AG09319 (cell line): ENCODE measurements around the gene ANKRD52.
"Not testable (repeated sequence)": the region's sequence is repeated elsewhere in the genome, so short reads cannot be mapped to it uniquely, and the experiment has no call there.

Source experiments
- DNase-seq: peaks from one replicate; pipeline ENCODE4 v3.0.0-alpha.2; 2010; ENCODE audit warnings: low read depth; ENCODE audit errors: extremely low read depth
- TF ChIP-seq, protein P1 (sequence below): IDR thresholded peaks from 2 replicates; pipeline ENCODE4 v1.5.1; 2011; ENCODE audit warnings: low read depth, mild to moderate bottlenecking, inconsistent platforms, low read length, moderate library complexity

ANKRD52 gene

DNA sequence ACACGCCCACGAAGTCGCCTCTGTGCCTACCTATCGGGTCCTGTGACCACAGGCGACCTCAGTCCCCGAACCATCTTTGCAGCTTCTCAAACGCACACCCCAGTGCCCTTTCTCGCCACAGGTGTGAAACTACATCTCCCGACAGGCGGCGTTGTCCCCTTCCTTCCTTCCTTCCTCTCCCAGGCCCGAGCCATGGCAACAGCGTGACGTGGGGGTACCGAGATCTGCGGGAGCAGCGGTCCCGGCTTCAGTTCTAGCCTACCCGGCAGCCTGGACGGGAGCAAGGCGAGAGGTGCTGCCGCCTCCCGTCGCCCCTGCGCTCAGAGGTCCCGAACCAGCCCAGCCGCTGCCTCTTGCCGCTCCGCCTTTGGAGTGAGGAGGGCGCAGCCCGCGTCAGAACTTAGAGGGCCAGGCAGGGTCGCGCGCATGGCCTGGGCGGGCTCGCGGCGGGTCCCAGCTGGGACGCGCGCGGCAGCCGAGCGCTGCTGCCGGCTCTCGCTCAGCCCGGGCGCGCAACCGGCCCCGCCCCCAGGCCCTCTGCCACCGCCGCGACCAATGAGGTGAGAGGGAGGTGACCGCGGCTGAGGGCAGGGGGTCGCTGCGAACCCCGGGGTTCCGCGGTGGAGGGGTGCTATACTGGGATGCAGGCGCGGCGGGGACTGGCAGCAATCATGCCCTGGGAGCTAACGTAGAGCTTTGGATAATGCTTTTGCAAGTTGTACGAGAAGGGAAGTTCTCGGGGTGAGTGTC, 8.7 kb upstream of the ANKRD52 start, which contains the start of gene COQ10A:
Gene COQ10A (plus strand): TSS at position 250 of the 750 bp plus-strand sequence. CDS start 177 bp downstream, at position 427.
- TF ChIP-seq, protein P1, sequence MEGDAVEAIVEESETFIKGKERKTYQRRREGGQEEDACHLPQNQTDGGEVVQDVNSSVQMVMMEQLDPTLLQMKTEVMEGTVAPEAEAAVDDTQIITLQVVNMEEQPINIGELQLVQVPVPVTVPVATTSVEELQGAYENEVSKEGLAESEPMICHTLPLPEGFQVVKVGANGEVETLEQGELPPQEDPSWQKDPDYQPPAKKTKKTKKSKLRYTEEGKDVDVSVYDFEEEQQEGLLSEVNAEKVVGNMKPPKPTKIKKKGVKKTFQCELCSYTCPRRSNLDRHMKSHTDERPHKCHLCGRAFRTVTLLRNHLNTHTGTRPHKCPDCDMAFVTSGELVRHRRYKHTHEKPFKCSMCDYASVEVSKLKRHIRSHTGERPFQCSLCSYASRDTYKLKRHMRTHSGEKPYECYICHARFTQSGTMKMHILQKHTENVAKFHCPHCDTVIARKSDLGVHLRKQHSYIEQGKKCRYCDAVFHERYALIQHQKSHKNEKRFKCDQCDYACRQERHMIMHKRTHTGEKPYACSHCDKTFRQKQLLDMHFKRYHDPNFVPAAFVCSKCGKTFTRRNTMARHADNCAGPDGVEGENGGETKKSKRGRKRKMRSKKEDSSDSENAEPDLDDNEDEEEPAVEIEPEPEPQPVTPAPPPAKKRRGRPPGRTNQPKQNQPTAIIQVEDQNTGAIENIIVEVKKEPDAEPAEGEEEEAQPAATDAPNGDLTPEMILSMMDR: peak; percentile 74
- DNase-seq: peak; percentile 54

DNA sequence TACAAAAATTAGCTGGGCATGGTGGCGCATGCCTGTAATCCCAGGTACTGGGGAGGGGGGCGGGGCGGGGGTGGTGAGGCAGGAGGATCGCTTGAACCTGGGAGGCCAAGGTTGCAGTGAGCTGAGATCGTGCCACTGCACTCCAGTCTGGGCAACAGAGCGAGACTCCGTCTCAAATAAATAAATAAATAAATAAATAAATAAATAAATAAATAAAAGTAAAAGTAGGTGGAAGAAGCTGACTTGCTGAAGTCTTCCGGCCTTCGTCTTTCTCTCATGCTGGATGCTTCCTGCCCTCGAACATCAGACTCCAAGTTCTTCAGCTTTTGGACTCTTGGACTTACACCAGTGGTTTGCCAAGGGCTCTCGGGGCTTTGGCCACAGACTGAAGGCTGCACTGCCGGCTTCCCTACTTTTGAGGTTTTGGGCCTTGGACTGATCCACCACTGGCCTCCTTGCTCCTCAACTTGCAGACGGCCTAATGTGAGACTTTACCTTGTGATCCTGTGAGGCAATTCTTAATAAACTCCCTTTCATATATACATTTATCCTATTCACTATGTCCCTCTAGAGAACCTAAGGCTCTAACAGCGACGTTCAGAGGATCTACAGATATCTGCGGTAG, 8.0 kb upstream of the ANKRD52 start:
- DNase-seq: not testable (repeated sequence)

DNA sequence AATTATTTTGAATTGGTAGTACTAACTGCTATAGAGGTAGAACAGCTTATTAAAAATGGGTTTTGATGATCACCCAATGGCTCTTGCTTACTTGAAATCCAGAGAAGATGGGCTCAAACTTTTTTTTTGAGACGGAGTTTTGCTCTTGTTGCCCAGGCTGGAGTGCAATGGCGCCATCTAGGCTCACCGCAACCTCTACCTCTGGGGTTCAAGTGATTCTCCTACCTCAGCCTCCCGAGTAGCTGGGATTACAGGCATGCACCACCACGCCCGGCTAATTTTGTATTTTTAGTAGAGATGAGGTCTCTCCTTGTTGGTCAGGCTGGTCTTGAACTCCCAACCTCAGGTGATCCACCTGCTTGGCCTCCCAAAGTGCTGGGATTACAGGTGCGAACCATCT, 4.8 kb upstream of the ANKRD52 start:
- DNase-seq: not testable (repeated sequence)

DNA sequence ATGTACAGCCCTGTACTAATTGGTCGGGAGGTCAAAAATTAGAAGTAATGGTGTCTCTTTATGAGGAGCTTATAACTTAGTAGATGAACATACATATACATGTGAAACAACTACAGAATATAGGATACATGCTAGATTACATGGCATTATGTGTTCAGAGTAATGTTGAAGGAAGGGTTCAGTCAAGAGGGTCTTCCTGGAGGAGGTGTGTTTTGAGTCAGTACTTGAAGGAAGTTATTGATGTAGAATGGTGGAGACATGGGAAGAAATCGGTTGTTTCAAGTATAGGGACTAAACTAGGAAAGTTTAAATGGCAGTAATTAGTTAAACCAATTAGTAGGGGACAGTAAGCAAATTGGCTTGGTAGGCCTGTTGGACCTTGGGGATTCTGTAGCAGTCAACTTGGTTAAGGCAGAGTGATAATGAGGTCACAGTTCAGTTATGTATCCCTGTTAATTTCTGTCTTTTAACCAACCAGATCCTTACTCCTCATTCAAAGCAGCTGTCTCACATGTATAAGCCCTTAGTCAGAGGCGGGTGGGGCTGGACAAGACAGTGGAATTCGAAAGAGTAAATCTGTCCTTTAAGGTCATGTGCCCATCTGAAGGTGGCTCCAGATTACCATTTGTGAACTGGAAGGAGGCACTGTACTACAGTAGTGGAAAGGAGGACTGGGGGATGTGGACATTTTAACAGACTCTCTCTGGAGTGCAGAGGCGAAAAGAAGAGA, 3.5 kb upstream of the ANKRD52 start:
- DNase-seq: no peak
- TF ChIP-seq, protein P1: no peak

DNA sequence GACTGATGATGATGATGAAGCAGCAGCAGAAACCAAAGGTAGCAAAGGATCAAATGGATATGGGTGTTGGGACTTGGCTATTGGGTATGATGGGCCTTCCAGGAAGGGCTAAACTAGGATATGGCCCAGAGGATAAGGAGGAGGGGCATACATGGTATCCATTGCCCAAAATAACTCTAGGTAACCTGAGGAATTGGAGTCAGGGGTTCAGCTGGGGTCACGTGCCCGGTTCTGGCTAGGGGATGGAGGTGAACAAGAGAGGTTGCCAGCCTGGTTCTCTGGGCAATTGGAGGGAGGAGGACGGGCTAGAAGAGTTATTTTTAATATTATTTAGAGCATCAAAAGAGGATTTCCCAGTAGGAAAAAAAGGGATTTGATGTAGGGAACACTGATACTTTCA, 2.7 kb upstream of the ANKRD52 start:
- DNase-seq: no peak
- TF ChIP-seq, protein P1: no peak

DNA sequence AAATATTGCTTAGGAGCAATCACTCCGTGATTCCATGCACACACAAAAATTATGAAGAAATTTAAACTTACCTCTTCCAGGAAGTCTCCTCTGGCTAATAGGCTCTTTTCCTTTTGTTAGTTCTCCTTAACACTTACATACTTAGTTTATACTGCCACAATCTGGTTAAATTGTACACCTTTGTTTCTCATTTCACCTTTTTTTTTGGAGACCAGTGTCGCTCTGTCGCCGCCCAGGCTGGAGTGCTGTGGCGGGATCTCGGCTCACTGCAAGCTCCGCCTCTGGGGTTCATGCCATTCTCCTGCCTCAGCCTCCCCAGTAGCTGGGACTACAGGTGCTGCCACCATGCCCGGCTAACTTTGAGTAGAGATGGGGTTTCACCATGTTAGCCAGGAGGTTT, 2.2 kb upstream of the ANKRD52 start:
- TF ChIP-seq, protein P1: no peak

DNA sequence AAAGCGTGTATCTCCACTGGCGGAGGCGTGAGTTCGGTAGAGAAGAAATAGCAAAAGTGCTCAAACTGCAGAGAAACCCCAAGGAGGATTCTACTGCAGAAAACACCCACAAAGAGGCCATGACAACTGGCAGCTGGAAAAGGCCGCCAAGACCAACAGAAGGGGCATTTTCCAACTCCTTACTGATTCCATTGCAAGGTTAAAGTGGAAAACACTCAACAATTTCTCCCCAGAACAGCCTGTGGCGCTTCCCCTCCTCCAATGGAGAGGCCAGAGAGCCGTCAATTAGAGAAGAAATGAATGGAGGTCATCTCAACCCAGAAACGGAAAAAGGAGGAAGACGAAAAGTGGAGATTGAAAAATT, 618 bp upstream of the ANKRD52 start:
- TF ChIP-seq, protein P1: no peak
- DNase-seq: no peak

More for the DNA sequence above, 2.2 kb upstream of the ANKRD52 start:
- DNase-seq: no peak

DNA sequence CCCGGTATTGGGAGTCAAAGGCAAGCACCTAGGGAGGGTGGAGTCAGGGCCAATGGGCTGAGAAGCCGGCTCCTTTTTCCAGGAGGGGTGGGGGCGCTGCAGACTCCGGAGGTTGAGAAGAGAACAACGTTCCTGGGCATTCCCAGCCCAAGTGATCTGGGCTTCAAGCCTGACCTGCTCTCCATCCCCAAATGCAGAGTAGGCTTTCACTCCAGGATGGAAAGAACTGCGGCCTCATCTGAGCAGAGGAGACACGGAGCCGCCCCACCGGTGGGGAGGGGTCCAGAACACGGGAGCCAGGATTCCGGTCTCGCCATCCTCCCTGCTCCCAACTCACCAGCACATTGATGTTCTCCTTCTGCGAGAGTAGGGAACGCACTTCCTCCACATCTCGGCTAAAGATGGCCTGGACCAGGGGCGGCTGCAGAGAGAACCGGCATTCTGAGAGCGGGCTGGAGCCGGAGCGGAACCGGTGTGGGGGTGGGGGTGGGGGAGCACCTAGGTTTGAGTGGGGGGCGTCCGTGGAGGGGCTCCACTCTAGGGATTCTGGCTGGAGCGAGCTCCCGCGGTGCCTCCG, 605 bp downstream of the ANKRD52 start:
- no peak for DNase-seq
- TF ChIP-seq, protein P1: peak; percentile 8; the same call in 1 of the 2 replicates
